Activated T-helper 1 cell treated with anti-CD3 and anti-CD28 coated beads, Interleukin-12 subunit alpha, Interleukin-12 subunit beta, Interleukin-2, Interleukin-4 antibody, amounts not matched to agents 30 ng/mL and 10 ng/mL and 1 ng/mL, durations not matched to agents 14 hours and 24 hours and 36 hours (primary cell): ENCODE results near the gene CERCAM. TPM values are rescaled to one million over a fixed set of nuclear protein-coding genes. Genes with fewer than 3 reads are reported as not detected.

Experiments used
- total RNA-seq: library from RNA; stranded (reverse); gene quantifications from 2 replicates; pipeline ENCODE4 v1.2.3, GENCODE V29; 2022

The CERCAM gene
- total RNA-seq, 1 donor from 2014 or later: 1.6 TPM

Other genes with a start within 250 kb of the CERCAM start
- 154 and 158 TPM in 2 replicates for gene CIZ1, start 229.3 kb upstream of the CERCAM start, total RNA-seq
- gene DNM1, start 217.5 kb upstream of the CERCAM start, total RNA-seq: 1.4 and 1.8 TPM in 2 replicates
- 52.3 and 53.0 TPM in 2 replicates for gene GOLGA2, start 144.8 kb upstream of the CERCAM start, total RNA-seq
- 10.4 and 13.3 TPM in 2 replicates for gene SWI5, start 144.6 kb upstream of the CERCAM start, total RNA-seq
- 41.8 and 44.0 TPM in 2 replicates for gene TRUB2, start 98.4 kb upstream of the CERCAM start, total RNA-seq
- 59.0 and 59.5 TPM in 2 replicates for gene COQ4, start 98.0 kb upstream of the CERCAM start, total RNA-seq
- gene SLC27A4, start 80.3 kb upstream of the CERCAM start, total RNA-seq: 41.8 and 43.2 TPM in 2 replicates
- gene URM1, start 49.5 kb upstream of the CERCAM start, total RNA-seq: 81.6 and 82.6 TPM in 2 replicates
- 55.6 and 57.6 TPM in 2 replicates for gene ODF2, start 35.1 kb downstream of the CERCAM start, total RNA-seq
- gene GLE1, start 83.9 kb downstream of the CERCAM start, total RNA-seq: 51.4 and 52.0 TPM in 2 replicates
- gene SPTAN1, start 131.7 kb downstream of the CERCAM start, total RNA-seq: 298 and 304 TPM in 2 replicates
- gene DYNC2I2, start 236.0 kb downstream of the CERCAM start, total RNA-seq: 41.5 and 43.9 TPM in 2 replicates